UCSD-AML1 (cell line): Measurements from ENCODE around the gene STX8.

Experiments
- DNase-seq: peaks from one replicate; lab custom pipeline; 2025; ENCODE audit not compliant: unreplicated experiment; lab: John Stamatoyannopoulos, UW

STX8 gene

GRCh38 chr17:9231449-9232154, 344.0 kb downstream of the STX8 start:
- DNase-seq, result no peak

- no peak for DNase-seq
Measured at GRCh38 chr17:9230861-9231260, 344.8 kb downstream of the STX8 start.

- no peak for DNase-seq
Measured at GRCh38 chr17:9230346-9230745, 345.3 kb downstream of the STX8 start.

GRCh38 chr17:9229826-9230201, 345.8 kb downstream of the STX8 start:
- no peak for DNase-seq

DNA sequence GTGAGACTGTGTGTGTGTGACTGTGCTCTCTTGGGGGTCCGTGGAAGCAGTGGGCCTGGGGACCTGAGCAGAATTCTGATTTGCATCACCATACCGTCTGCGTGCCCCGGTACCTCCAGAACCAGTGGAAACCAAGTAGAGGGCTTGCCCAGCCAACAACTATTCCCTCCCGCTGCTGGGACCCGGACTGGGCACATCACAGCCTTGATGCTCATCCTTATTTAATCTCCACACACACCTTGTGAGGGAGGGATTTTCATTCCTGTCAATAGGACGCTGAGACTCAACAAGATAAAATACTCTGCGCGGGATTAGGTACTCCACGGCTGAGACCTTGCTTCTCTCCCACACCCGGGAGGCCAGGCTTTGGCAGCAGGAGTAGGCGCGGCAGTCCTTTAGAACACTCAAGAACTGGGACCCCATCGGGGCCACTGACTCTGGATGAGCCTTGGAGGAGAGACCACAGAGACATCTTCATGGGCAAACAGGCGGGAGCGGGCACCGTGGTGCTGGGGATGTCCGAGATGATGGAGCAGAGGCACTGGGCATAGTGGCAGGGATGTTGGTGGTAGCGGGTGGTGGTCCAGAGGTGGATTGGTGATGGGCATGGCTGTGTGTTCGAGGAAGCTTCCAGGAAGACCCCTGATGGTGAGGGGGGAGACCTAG, 346.3 kb downstream of the STX8 start:
- DNase-seq, result no peak

DNA sequence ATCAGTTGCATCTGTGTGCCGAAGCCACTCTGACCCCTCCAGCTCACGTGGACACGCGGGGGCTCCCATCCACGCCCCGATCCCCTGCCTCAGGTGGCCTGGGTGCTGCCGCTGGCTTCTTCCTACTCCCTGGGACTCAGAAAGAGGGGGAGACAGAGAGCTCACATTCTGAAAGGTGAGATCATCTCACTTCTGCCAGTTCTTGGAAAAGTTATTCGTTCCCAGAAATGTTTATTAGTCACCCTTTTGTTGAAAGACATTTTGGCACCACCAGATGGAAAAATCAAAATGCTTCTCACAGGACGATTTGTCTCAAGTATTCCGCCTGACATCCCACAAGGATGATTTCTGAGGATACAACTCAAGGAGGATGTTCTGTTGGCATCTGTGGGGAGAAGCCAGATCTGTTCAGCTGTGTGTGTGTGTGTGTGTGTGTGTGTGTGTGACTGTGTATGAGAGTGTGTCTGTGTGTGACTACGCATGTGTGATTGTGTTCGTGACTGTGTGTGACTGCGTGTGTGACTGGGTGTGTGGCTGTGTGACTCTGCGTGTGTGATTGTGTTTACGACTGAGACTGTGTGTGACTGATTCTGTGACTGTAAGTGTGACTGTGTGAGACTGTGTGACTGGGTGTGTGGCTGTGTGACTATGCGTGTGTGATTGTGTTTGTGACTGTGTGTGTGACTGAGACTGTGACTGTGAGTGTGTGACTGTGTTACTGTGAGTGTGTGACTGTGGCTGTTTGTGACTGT, 347.0 kb downstream of the STX8 start:
- DNase-seq, result no peak

DNA sequence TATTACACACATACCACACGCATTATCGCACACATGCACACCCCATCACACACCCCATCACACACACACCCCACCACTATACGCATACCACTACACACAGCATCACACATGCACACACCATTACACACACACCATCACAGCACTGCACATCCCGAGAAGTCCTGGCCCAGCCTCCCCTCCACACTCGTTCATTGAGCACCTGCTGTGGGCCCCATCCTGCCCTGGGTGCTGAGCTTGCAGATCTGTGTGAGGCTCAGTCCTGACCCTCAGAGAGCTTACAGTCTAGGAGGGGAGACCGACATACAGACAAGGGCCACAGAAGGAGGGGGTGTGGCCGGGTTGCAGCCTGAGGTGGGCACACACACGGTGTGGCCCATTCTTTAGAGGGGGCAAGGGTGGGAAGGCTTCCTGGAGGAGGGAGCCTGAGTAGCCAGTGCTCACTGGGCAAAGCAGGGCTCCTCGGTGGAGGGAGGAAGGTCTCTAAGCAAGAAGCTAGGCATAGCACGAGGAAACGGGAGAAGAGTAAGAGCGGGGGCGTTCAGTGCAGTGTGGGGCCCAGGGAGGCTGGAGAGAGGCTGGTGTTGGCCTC, 347.7 kb downstream of the STX8 start:
- DNase-seq, result no peak

DNA sequence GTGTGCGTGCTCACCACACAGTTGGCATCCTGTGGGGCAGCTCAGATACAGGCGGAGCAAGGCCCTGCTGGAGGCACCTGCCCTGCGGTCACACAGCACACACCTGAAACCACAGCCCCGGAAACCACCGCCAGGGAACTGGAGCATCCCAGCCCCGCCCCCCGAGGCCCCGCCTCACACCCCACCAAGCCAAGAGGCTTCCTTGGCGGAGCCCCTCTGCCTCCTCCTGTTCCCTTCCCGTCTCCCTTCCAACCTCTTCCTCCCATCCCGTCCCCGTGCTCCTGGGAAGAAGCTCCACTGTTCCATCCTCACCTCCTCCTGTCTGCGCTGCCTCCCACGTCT, 348.9 kb downstream of the STX8 start:
- DNase-seq, result no peak

DNA sequence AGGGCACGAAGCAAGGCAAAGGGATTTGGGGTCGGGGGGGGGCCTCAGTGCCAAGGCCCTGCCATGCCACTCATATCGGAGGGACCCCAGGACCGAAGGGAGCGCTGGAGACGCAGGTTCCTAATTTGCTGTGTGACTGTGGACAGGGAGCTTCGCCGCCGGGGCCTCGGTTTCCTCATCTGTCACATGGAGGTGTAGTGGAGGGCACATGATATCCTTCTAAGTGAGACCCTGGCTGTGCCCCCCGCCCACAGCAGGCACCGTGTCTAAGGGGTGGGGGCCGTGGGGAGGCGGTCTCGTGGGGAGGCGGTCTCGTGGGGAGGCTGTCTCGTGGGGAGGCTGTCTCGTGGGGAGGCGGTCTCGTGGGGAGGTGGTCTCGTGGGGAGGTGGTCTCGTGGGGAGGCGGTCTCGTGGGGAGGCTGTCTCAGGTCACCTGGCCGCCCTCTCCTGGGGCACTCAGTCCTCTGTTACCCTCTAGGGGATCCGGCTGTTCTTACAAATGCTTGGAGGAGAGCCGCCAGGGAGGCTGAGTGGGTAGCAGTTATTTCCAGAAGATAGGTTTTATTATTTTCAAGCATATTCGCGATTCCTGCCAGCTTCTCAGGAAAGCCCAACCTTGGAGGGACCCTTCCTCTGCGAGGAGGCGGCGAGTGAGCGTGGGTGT, 349.4 kb downstream of the STX8 start:
- DNase-seq, result no peak

GRCh38 chr17:9225305-9226101, 350.1 kb downstream of the STX8 start:
- no peak for DNase-seq

DNA sequence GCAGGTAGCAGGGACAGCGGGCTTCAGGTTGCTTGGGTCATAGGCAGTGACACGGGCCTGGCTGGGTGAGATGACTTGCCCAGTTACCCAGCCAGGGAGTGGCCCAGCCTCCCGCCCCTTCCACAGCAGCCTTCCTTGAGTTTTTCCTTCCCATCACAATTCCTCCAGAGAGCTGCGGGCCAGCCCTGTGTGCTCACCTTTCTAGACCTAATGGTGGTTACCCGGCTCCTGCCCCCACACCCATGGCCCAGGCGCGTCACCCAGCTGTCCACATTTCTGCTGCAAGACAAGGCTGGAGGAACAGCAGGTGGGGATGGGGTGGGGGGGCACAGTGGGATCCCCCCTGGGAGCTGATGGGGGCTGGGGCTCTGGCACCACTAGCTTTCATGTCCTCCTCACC, 351.1 kb downstream of the STX8 start:
- no peak for DNase-seq

GRCh38 chr17:9223531-9223930, 352.1 kb downstream of the STX8 start:
- no peak for DNase-seq

GRCh38 chr17:9221922-9222180, 353.8 kb downstream of the STX8 start:
- DNase-seq, result no peak

DNA sequence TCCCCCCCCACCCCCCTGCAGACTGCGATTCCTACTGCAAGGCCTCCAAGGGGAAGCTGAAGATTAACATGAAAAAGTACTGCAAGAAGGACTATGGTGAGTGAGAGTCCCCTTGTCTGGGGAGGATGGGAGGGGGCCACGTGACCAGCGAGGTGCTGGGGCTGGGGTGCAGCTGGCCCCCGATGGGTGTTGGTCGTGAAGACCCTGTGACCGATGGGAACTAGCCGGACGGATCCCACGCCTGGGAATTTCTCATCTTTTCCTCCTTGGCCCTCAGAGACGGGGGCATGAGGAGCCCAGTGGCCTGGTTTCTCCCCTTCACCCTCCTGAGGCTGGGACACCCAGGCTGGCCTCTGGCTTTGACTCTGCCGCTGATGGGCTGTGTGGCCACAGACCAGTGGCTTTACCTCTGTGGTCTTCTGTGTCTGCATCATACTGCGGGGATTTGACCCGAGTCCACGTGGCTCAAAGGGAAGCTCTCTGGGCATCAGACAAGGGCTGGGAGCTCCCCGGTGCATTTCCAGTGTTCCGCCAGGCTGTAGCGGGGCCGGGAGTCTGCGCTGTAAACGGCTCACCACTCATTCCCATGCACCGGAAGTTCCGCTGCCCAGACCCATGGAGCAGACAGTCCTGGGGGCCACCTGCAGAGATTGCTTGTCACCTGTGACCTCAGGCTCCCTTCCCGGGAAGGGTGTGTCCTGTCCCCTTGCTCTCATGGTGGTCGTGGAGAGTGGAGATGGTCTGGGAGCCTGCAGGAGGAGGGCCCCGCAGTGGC, 354.3 kb downstream of the STX8 start:
- no peak for DNase-seq

DNA sequence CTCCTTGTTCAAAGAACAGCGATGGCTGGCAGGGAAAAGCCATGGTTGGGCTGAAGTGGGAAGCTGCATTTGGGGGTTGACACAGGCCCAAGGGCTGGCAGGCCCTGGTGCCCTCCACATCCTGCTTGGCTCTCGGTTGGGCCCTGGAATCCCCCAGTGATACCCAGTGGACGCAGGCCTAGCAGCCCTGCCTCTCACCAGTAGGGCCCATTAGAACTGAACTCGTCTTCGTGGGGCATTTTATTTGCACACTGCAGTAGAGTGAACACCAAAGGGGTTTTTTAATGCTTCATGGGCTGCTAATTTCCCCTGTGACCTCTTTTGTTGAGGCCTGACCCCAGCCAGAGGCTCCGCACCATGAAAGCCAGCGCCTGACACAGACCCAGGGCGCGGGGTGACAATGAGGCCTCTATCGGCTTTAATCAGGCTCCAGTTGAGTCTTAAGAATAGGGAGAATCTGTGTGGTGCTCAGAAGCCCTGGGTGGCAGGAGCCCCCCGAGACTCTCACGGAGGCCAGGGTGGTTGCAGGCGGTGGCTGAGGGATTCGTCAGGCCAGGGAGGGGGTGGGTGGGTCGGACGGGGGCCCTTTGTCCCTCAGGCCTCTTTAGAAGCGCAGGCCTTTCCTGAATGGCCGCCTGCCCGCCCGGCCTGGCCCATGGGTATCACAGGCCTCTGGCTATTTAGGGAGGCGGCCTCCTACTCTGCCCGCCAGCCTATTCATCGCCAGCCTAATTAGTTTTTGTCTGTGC, 355.0 kb downstream of the STX8 start:
- DNase-seq, result no peak

- DNase-seq, result no peak
Measured at GRCh38 chr17:9219631-9220397, 355.8 kb downstream of the STX8 start.

GRCh38 chr17:9218911-9219310, 356.7 kb downstream of the STX8 start:
- no peak for DNase-seq

- DNase-seq, result no peak
Measured at GRCh38 chr17:9218064-9218635, 357.5 kb downstream of the STX8 start.
